Neural crest cell (in vitro differentiated cells): ENCODE data around the gene CABP4. TPM values are rescaled to one million over a fixed set of nuclear protein-coding genes. Genes with fewer than 3 reads are reported as not detected.

Experiments
- DNase-seq: peaks from one replicate; pipeline ENCODE4 v3.0.0; 2021; ENCODE audit warnings: low read depth, mixed read lengths, low spot score
- H3K27ac Mint-ChIP-seq: one replicate; pipeline ENCODE4 v1.8.0; 2021; ENCODE audit warnings: mild to moderate bottlenecking, mixed read lengths; ENCODE audit not compliant: unreplicated experiment
- H3K27me3 Mint-ChIP-seq: 2 replicates; pipeline ENCODE4 v1.8.0; 2021; ENCODE audit warnings: low read depth, mild to moderate bottlenecking, mixed read lengths
- H3K36me3 Mint-ChIP-seq: 2 replicates; pipeline ENCODE4 v1.8.0; 2021; ENCODE audit warnings: low read depth, mild to moderate bottlenecking, mixed read lengths
- H3K4me1 Mint-ChIP-seq: 2 replicates; pipeline ENCODE4 v1.8.0; 2021; ENCODE audit warnings: mixed read lengths
- H3K4me3 Mint-ChIP-seq: one replicate; pipeline ENCODE4 v1.8.0; 2021; ENCODE audit warnings: mild to moderate bottlenecking, mixed read lengths
- H3K9me3 Mint-ChIP-seq: 2 replicates; pipeline ENCODE4 v1.8.0; 2021; ENCODE audit warnings: mixed read lengths
- CTCF ChIP-seq: fragments of 200-600 bp; sonication (generic); conservative IDR thresholded peaks from 2 replicates; pipeline ENCODE4 v1.5.0; 2021; ENCODE audit warnings: antibody characterized with exemption, mild to moderate bottlenecking
- total RNA-seq: library from RNA; stranded (reverse); gene quantifications from 2 replicates; pipeline ENCODE4 v1.2.1, GENCODE V29; 2021

Gene CABP4
- total RNA-seq, 1 donor from 2014 or later = not detected

GRCh38 chr11:67493548-67494370, 38.6 kb downstream of the CABP4 start:
- no peaks in the 10 kb centered on the region for H3K27me3 Mint-ChIP-seq
- no peak overlapping the region for H3K4me3 Mint-ChIP-seq
- H3K36me3 Mint-ChIP-seq = peaks cover 4% of the 10 kb centered on the region
- peaks cover 10% of the 10 kb centered on the region for H3K4me1 Mint-ChIP-seq
- DNase-seq = no peak
- H3K27ac Mint-ChIP-seq = no peak overlapping the region
- no peak for TF ChIP-seq CTCF
- no peaks in the 10 kb centered on the region for H3K9me3 Mint-ChIP-seq

GRCh38 chr11:67494371-67495233, 39.4 kb downstream of the CABP4 start:
- H3K27me3 Mint-ChIP-seq = no peaks in the 10 kb centered on the region
- no peak overlapping the region for H3K27ac Mint-ChIP-seq
- H3K9me3 Mint-ChIP-seq = no peaks in the 10 kb centered on the region
- no peak for DNase-seq
- H3K4me1 Mint-ChIP-seq = peaks cover 8% of the 10 kb centered on the region
- no peak for TF ChIP-seq CTCF
- no peak overlapping the region for H3K4me3 Mint-ChIP-seq
- H3K36me3 Mint-ChIP-seq = peaks cover 5% of the 10 kb centered on the region

GRCh38 chr11:67495234-67496005, 40.3 kb downstream of the CABP4 start:
- no peak overlapping the region for H3K27ac Mint-ChIP-seq
- no peaks in the 10 kb centered on the region for H3K9me3 Mint-ChIP-seq
- TF ChIP-seq CTCF = no peak
- no peak overlapping the region for H3K4me3 Mint-ChIP-seq
- H3K27me3 Mint-ChIP-seq = no peaks in the 10 kb centered on the region
- peaks cover 5% of the 10 kb centered on the region for H3K4me1 Mint-ChIP-seq
- DNase-seq = no peak
- peaks cover 3% of the 10 kb centered on the region for H3K36me3 Mint-ChIP-seq

GRCh38 chr11:67496113-67496512, 41.0 kb downstream of the CABP4 start:
- no peak overlapping the region for H3K4me3 Mint-ChIP-seq

More at GRCh38 chr11:67496113-67496512, 41.0 kb downstream of the CABP4 start:
- Mint-ChIP-seq H3K27ac (no peak overlapping the region), H3K27me3 (no peaks in the 10 kb centered on the region), H3K36me3 (peaks cover 10% of the 10 kb centered on the region), H3K4me1 (peaks cover 1% of the 10 kb centered on the region), H3K9me3 (no peaks in the 10 kb centered on the region)
- TF ChIP-seq CTCF = no peak
- DNase-seq = no peak
